Mucosa of rectum (tissue), 2 donors: ENCODE measurements around the gene ZNF433.

Experiments used
- H3K27ac ChIP-seq, 2 donors: one replicate each; pipeline ENCODE4 v1.7.0; 2013; ENCODE audit warnings: inconsistent platforms in 2 of 2, low read depth in 2 of 2, low read length in 2 of 2
- H3K27me3 ChIP-seq, 2 donors: one replicate each; pipeline ENCODE4 v1.7.0; 2013; ENCODE audit warnings: low read length in 2 of 2; ENCODE audit not compliant: control insufficient read depth in 2 of 2, insufficient read depth in 2 of 2
- H3K36me3 ChIP-seq, 2 donors: one replicate each; pipeline ENCODE4 v1.7.0; 2013; ENCODE audit warnings: low read length in 2 of 2; ENCODE audit not compliant: control insufficient read depth in 2 of 2, insufficient read depth in 2 of 2
- H3K4me1 ChIP-seq, 2 donors: one replicate each; pipeline ENCODE4 v1.7.0; 2013; ENCODE audit warnings: low read length in 2 of 2, mild to moderate bottlenecking in 1 of 2; ENCODE audit not compliant: control insufficient read depth in 2 of 2, insufficient read depth in 2 of 2
- H3K4me3 ChIP-seq, 2 donors: one replicate each; pipeline ENCODE4 v1.7.0; 2013; ENCODE audit warnings: low read length in 2 of 2
- H3K9ac ChIP-seq, 2 donors: one replicate each; pipeline ENCODE4 v1.7.0; 2013; ENCODE audit warnings: low read length in 2 of 2, low read depth in 1 of 2, mild to moderate bottlenecking in 1 of 2
- H3K9me3 ChIP-seq, 2 donors: one replicate each; pipeline ENCODE4 v1.7.0; 2013; ENCODE audit warnings: low read length in 2 of 2; ENCODE audit not compliant: control insufficient read depth in 2 of 2
- donor health status: healthy.
- donor health status: Normal muscosa, but diverticular disease.

The ZNF433 gene

GRCh38 chr19:11970174-11970573, 65.3 kb downstream of the ZNF433 start:
- H3K36me3 ChIP-seq, result no peaks in the 10 kb centered on the region
- no peak overlapping the region for H3K27ac ChIP-seq
- no peaks in the 10 kb centered on the region for H3K9me3 ChIP-seq

GRCh38 chr19:11964858-11965645, 70.4 kb downstream of the ZNF433 start, which contains the start of gene ZNF763:
Gene ZNF763, plus strand, starts transcription at chr19:11965040. Its CDS starts 169 bp downstream, at chr19:11965209.
- Histone ChIP-seq H3K4me3 (peak within 1 kb of the TSS; percentile 98 to 99), H3K9ac (peak within 1 kb of the TSS; percentile 80 to 92), H3K27me3 (no peaks in the 10 kb centered on the region), H3K27ac (peak within 1 kb of the TSS; percentile 91 to 94), H3K36me3 (peaks cover 0 to 3% of the 10 kb centered on the region in 2 donors), H3K4me1 (peaks cover 8 to 15% of the 10 kb centered on the region in 2 donors), H3K9me3 (no peaks in the 10 kb centered on the region)

More at GRCh38 chr19:11970174-11970573, 65.3 kb downstream of the ZNF433 start:
- H3K27me3 ChIP-seq, result no peaks in the 10 kb centered on the region
- peaks cover 0 to 8% of the 10 kb centered on the region in 2 donors for H3K4me1 ChIP-seq
- no peak overlapping the region for H3K4me3 ChIP-seq
- no peak overlapping the region for H3K9ac ChIP-seq
